H1 (cell line): ENCODE measurements around the gene CDHR2. TPM values are rescaled to one million over a fixed set of nuclear protein-coding genes. Genes with fewer than 3 reads are reported as not detected.

Experiments used
- CBX5 ChIP-seq: fragments of 300-800, 300-1000 bp; sonication (generic); IDR thresholded peaks from 2 replicates; pipeline ENCODE4 v1.7.1; 2016; ENCODE audit warnings: antibody characterized with exemption, low read length, low read depth
- CHD1 ChIP-seq: IDR thresholded peaks from 2 replicates; pipeline ENCODE4 v1.6.1; 2012; ENCODE audit warnings: low read depth, low read length, improper control_type of control experiment
- HDAC2 ChIP-seq, 2 experiments: fragments of 300-600 bp in 1 of 2; sonication (generic) in 1 of 2; IDR thresholded peaks; 2 replicates each; pipeline ENCODE4 v1.6.1; 2011 to 2012; ENCODE audit warnings: low read depth in 2 of 2, low read length in 2 of 2, mild to moderate bottlenecking in 2 of 2, moderate library complexity in 2 of 2, borderline replicate concordance in 1 of 2, inconsistent platforms in 1 of 2
- KDM1A ChIP-seq: fragments of 200-600, 300-600 bp; sonication (generic); IDR thresholded peaks from 2 replicates; pipeline ENCODE4 v1.7.1; 2016; ENCODE audit warnings: mild to moderate bottlenecking, low read length, borderline replicate concordance
- RAD21 ChIP-seq, 2 experiments: IDR thresholded peaks in 1 of 2; conservative IDR thresholded peaks in 1 of 2; 2 replicates each; pipeline ENCODE4 v1.6.1; 2011; ENCODE audit warnings: low read depth in 2 of 2, low read length in 2 of 2, improper control_type of control experiment in 1 of 2, inconsistent platforms in 1 of 2, mild to moderate bottlenecking in 1 of 2, moderate library complexity in 1 of 2
- TAF7 ChIP-seq: optimal IDR thresholded peaks from 2 replicates; pipeline ENCODE3; 2011; ENCODE audit warnings: low read depth, mild to moderate bottlenecking, inconsistent platforms, low read length, moderate library complexity, borderline replicate concordance
- TBP ChIP-seq: IDR thresholded peaks from 2 replicates; pipeline ENCODE4 v1.6.1; 2011; ENCODE audit warnings: low read depth, low read length, improper control_type of control experiment
- polyA plus RNA-seq, 7 experiments: library from polyadenylated mRNA; depleted of rRNA in 3 of 7; stranded (reverse) in 5 of 7; unstranded in 2 of 7; fragments of >200 nt in 5 of 7; fragments of 200-250 nt in 2 of 7; gene quantifications; 1 replicate in 5 of 7; 2 replicates in 1 of 7; 4 replicates in 1 of 7; pipeline versions ENCODE4 v1.2.1 to v1.2.3, GENCODE V29; 2011 to 2013; ENCODE audit warnings: missing spikeins in 2 of 7, mixed read lengths in 2 of 7
- total RNA-seq: library from RNA; stranded (reverse); fragmentation: NEBNext Ultra II Directional; extraction: Animal tissue kit (Norgen Biotek cat#: 25700); gene quantifications from 2 replicates; pipeline ENCODE4 v1.2.1, GENCODE V29; 2021
- TF ChIP-seq, protein P1 (sequence below): fragments of 300-600 bp; sonication (generic); IDR thresholded peaks from 2 replicates; pipeline ENCODE4 v1.7.1; 2012; ENCODE audit warnings: low read length, moderate library complexity, mild to moderate bottlenecking, inconsistent platforms; ENCODE audit not compliant: insufficient replicate concordance
- TF ChIP-seq, protein P2 (sequence below): IDR thresholded peaks from 2 replicates; pipeline ENCODE4 v1.6.1; 2012; ENCODE audit warnings: low read length, inconsistent platforms

The CDHR2 gene
- total and polyA plus RNA-seq, 2 of the 8 experiments (the other 6 are each of a cell fraction or from before 2014, with no cell fraction given): 0.02 to 0.43 TPM

DNA sequence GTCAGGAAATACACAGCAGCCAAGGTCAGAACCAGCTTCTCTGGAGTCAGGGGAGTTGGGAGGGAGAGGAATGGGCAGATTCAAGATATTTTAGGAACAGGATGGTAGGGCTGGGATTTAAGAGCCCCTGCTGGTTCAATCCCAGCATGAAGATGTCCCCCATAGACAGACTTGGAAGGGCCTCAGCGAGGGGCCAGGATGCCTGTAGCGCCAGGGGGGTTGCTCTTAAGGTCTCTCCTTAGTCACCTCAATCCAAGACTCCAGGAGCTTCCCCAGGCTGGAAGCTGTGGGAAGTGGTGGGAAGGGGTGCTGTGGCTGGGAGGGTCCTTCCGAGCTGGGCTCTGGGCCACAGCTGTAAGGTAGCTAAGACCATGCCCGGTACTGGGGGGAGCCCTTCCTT is 90.1 kb downstream of the CDHR2 start (continued):
- TF ChIP-seq, protein P1, sequence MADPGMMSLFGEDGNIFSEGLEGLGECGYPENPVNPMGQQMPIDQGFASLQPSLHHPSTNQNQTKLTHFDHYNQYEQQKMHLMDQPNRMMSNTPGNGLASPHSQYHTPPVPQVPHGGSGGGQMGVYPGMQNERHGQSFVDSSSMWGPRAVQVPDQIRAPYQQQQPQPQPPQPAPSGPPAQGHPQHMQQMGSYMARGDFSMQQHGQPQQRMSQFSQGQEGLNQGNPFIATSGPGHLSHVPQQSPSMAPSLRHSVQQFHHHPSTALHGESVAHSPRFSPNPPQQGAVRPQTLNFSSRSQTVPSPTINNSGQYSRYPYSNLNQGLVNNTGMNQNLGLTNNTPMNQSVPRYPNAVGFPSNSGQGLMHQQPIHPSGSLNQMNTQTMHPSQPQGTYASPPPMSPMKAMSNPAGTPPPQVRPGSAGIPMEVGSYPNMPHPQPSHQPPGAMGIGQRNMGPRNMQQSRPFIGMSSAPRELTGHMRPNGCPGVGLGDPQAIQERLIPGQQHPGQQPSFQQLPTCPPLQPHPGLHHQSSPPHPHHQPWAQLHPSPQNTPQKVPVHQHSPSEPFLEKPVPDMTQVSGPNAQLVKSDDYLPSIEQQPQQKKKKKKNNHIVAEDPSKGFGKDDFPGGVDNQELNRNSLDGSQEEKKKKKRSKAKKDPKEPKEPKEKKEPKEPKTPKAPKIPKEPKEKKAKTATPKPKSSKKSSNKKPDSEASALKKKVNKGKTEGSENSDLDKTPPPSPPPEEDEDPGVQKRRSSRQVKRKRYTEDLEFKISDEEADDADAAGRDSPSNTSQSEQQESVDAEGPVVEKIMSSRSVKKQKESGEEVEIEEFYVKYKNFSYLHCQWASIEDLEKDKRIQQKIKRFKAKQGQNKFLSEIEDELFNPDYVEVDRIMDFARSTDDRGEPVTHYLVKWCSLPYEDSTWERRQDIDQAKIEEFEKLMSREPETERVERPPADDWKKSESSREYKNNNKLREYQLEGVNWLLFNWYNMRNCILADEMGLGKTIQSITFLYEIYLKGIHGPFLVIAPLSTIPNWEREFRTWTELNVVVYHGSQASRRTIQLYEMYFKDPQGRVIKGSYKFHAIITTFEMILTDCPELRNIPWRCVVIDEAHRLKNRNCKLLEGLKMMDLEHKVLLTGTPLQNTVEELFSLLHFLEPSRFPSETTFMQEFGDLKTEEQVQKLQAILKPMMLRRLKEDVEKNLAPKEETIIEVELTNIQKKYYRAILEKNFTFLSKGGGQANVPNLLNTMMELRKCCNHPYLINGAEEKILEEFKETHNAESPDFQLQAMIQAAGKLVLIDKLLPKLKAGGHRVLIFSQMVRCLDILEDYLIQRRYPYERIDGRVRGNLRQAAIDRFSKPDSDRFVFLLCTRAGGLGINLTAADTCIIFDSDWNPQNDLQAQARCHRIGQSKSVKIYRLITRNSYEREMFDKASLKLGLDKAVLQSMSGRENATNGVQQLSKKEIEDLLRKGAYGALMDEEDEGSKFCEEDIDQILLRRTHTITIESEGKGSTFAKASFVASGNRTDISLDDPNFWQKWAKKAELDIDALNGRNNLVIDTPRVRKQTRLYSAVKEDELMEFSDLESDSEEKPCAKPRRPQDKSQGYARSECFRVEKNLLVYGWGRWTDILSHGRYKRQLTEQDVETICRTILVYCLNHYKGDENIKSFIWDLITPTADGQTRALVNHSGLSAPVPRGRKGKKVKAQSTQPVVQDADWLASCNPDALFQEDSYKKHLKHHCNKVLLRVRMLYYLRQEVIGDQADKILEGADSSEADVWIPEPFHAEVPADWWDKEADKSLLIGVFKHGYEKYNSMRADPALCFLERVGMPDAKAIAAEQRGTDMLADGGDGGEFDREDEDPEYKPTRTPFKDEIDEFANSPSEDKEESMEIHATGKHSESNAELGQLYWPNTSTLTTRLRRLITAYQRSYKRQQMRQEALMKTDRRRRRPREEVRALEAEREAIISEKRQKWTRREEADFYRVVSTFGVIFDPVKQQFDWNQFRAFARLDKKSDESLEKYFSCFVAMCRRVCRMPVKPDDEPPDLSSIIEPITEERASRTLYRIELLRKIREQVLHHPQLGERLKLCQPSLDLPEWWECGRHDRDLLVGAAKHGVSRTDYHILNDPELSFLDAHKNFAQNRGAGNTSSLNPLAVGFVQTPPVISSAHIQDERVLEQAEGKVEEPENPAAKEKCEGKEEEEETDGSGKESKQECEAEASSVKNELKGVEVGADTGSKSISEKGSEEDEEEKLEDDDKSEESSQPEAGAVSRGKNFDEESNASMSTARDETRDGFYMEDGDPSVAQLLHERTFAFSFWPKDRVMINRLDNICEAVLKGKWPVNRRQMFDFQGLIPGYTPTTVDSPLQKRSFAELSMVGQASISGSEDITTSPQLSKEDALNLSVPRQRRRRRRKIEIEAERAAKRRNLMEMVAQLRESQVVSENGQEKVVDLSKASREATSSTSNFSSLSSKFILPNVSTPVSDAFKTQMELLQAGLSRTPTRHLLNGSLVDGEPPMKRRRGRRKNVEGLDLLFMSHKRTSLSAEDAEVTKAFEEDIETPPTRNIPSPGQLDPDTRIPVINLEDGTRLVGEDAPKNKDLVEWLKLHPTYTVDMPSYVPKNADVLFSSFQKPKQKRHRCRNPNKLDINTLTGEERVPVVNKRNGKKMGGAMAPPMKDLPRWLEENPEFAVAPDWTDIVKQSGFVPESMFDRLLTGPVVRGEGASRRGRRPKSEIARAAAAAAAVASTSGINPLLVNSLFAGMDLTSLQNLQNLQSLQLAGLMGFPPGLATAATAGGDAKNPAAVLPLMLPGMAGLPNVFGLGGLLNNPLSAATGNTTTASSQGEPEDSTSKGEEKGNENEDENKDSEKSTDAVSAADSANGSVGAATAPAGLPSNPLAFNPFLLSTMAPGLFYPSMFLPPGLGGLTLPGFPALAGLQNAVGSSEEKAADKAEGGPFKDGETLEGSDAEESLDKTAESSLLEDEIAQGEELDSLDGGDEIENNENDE: no peak
- TF ChIP-seq CBX5 (no peak), TAF7 (no peak), RAD21 (IDR thresholded peaks at IDR 0.05 in 1 of 2, conservative IDR thresholded peaks at IDR 0.05 in 1 of 2; ENCODE audit: low read depth in 2 of 2, low read length in 2 of 2) (no peak), CHD1 (no peak), HDAC2 (IDR thresholded peaks at IDR 0.05; ENCODE audit: borderline replicate concordance in 1 of 2, low read depth in 2 of 2, low read length in 2 of 2) (no peak), KDM1A (no peak), TBP (no peak)
- TF ChIP-seq, protein P2, sequence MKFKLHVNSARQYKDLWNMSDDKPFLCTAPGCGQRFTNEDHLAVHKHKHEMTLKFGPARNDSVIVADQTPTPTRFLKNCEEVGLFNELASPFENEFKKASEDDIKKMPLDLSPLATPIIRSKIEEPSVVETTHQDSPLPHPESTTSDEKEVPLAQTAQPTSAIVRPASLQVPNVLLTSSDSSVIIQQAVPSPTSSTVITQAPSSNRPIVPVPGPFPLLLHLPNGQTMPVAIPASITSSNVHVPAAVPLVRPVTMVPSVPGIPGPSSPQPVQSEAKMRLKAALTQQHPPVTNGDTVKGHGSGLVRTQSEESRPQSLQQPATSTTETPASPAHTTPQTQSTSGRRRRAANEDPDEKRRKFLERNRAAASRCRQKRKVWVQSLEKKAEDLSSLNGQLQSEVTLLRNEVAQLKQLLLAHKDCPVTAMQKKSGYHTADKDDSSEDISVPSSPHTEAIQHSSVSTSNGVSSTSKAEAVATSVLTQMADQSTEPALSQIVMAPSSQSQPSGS: no peak
